GOT3 (cell line): ENCODE results near the gene RAB12.
"Not testable (repeated sequence)": the region's sequence is repeated elsewhere in the genome, so short reads cannot be mapped to it uniquely, and the experiment has no call there.

Experiments
- DNase-seq: peaks from one replicate; lab custom pipeline; 2025; ENCODE audit warnings: mixed read lengths; lab: John Stamatoyannopoulos, UW

RAB12 gene

GRCh38 chr18:8647359-8647758 is 38.1 kb downstream of the RAB12 start:
- DNase-seq: not testable (repeated sequence)

GRCh38 chr18:8651478-8652261 is 42.4 kb downstream of the RAB12 start:
- DNase-seq: not testable (repeated sequence)

GRCh38 chr18:8654503-8655451 is 45.5 kb downstream of the RAB12 start:
- DNase-seq: no peak

GRCh38 chr18:8656232-8656631 is 47.0 kb downstream of the RAB12 start:
- DNase-seq: no peak

GRCh38 chr18:8657050-8657820 is 48.0 kb downstream of the RAB12 start:
- no peak for DNase-seq

- no peak for DNase-seq
Measured at GRCh38 chr18:8657873-8658470, 48.7 kb downstream of the RAB12 start.

- DNase-seq: no peak
Measured at GRCh38 chr18:8658858-8659485, 49.7 kb downstream of the RAB12 start.

- DNase-seq: no peak
Measured at GRCh38 chr18:8659609-8660242, 50.5 kb downstream of the RAB12 start.

- no peak for DNase-seq
Measured at GRCh38 chr18:8660316-8660715, 51.1 kb downstream of the RAB12 start.

- DNase-seq: no peak
Measured at GRCh38 chr18:8661754-8662559, 52.7 kb downstream of the RAB12 start.

GRCh38 chr18:8662560-8663255 is 53.5 kb downstream of the RAB12 start:
- no peak for DNase-seq

- DNase-seq: no peak
Measured at GRCh38 chr18:8667846-8668245, 58.6 kb downstream of the RAB12 start.

GRCh38 chr18:8668381-8668780 is 59.1 kb downstream of the RAB12 start:
- DNase-seq: no peak

- no peak for DNase-seq
Measured at GRCh38 chr18:8669571-8669970, 60.3 kb downstream of the RAB12 start.

GRCh38 chr18:8673256-8674209 is 64.3 kb downstream of the RAB12 start:
- no peak for DNase-seq

GRCh38 chr18:8675057-8675456 is 65.8 kb downstream of the RAB12 start:
- DNase-seq: no peak

GRCh38 chr18:8681196-8681595 is 72.0 kb downstream of the RAB12 start:
- no peak for DNase-seq

- DNase-seq: no peak
Measured at GRCh38 chr18:8684577-8684976, 75.3 kb downstream of the RAB12 start.
